ENCODE data around the gene MCUR1. TPM values are rescaled to one million over a fixed set of nuclear protein-coding genes. Genes with fewer than 3 reads are reported as not detected.

The MCUR1 gene
- total RNA-seq, 1 experiment from 2014 or later = 16.4 TPM

GRCh38 chr6:13808801-13809200 lies 5.6 kb downstream of the MCUR1 start:
- no TSS peak for BruUV-seq (replicated peaks)
- Mint-ChIP-seq H3K9me3 (ENCODE audit: low read depth, unreplicated experiment) (no peaks in the 10 kb centered on the region), H3K36me3 (ENCODE audit: insufficient read depth, unreplicated experiment) (peaks cover 14% of the 10 kb centered on the region), H3K27me3 (ENCODE audit: unreplicated experiment) (no peaks in the 10 kb centered on the region), H3K4me3 (ENCODE audit: low read depth, unreplicated experiment) (no peak overlapping the region), H3K4me1 (ENCODE audit: low read depth, unreplicated experiment) (peaks cover 18% of the 10 kb centered on the region), H3K27ac (ENCODE audit: unreplicated experiment) (no peak overlapping the region)
- TF ChIP-seq CTCF (IDR thresholded peaks at IDR 0.05; ENCODE audit: unreplicated experiment) = no peak
- DNase-seq = no peak
- intact Hi-C loops (cut with micrococcal nuclease; ENCODE audit: unreplicated experiment) = no loop called here
- CTCF ChIA-PET = no interaction called here

- intact Hi-C loops (cut with micrococcal nuclease; ENCODE audit: unreplicated experiment) = no loop called here
- CTCF ChIA-PET = interaction anchor here (0.6 kb wide), 1 partner anchor 93 kb away, joined by 5 read pairs; no protein-coding TSS in a partner anchor
- no peak for DNase-seq
- peaks cover 10% of the 10 kb centered on the region for H3K36me3 Mint-ChIP-seq (ENCODE audit: insufficient read depth, unreplicated experiment)
- peaks cover 13% of the 10 kb centered on the region for H3K4me1 Mint-ChIP-seq (ENCODE audit: low read depth, unreplicated experiment)
- BruUV-seq (replicated peaks) = no TSS peak
- no peak overlapping the region for H3K4me3 Mint-ChIP-seq (ENCODE audit: low read depth, unreplicated experiment)
- TF ChIP-seq CTCF (IDR thresholded peaks at IDR 0.05; ENCODE audit: unreplicated experiment) = no peak
- H3K27me3 Mint-ChIP-seq (ENCODE audit: unreplicated experiment) = no peaks in the 10 kb centered on the region
- no peaks in the 10 kb centered on the region for H3K9me3 Mint-ChIP-seq (ENCODE audit: low read depth, unreplicated experiment)
- H3K27ac Mint-ChIP-seq (ENCODE audit: unreplicated experiment) = no peak overlapping the region
Observed at GRCh38 chr6:13807696-13808095, 6.7 kb downstream of the MCUR1 start.

GRCh38 chr6:13803581-13803980 lies 10.8 kb downstream of the MCUR1 start:
- Mint-ChIP-seq H3K27ac (ENCODE audit: unreplicated experiment) (no peak overlapping the region), H3K4me3 (ENCODE audit: low read depth, unreplicated experiment) (no peak overlapping the region), H3K27me3 (ENCODE audit: unreplicated experiment) (no peaks in the 10 kb centered on the region), H3K4me1 (ENCODE audit: low read depth, unreplicated experiment) (no peaks in the 10 kb centered on the region), H3K9me3 (ENCODE audit: low read depth, unreplicated experiment) (no peaks in the 10 kb centered on the region), H3K36me3 (ENCODE audit: insufficient read depth, unreplicated experiment) (peaks cover 10% of the 10 kb centered on the region)
- DNase-seq = no peak
- intact Hi-C loops (cut with micrococcal nuclease; ENCODE audit: unreplicated experiment) = no loop called here
- BruUV-seq (replicated peaks) = no TSS peak
- TF ChIP-seq CTCF (IDR thresholded peaks at IDR 0.05; ENCODE audit: unreplicated experiment) = no peak
- CTCF ChIA-PET = no interaction called here

GRCh38 chr6:13800615-13801014 lies 13.7 kb downstream of the MCUR1 start:
- H3K36me3 Mint-ChIP-seq (ENCODE audit: insufficient read depth, unreplicated experiment) = peaks cover 12% of the 10 kb centered on the region
- H3K9me3 Mint-ChIP-seq (ENCODE audit: low read depth, unreplicated experiment) = no peaks in the 10 kb centered on the region
- intact Hi-C loops (cut with micrococcal nuclease; ENCODE audit: unreplicated experiment) = no loop called here
- H3K4me1 Mint-ChIP-seq (ENCODE audit: low read depth, unreplicated experiment) = no peaks in the 10 kb centered on the region
- TF ChIP-seq CTCF (IDR thresholded peaks at IDR 0.05; ENCODE audit: unreplicated experiment) = no peak
- no peak overlapping the region for H3K4me3 Mint-ChIP-seq (ENCODE audit: low read depth, unreplicated experiment)
- CTCF ChIA-PET = no interaction called here
- no peaks in the 10 kb centered on the region for H3K27me3 Mint-ChIP-seq (ENCODE audit: unreplicated experiment)
- no peak overlapping the region for H3K27ac Mint-ChIP-seq (ENCODE audit: unreplicated experiment)
- no TSS peak for BruUV-seq (replicated peaks)
- no peak for DNase-seq

Measured in Calu3 (cell line).